Mononuclear cell (primary cell): ENCODE results near the gene RBMS1. TPM values are rescaled to one million over a fixed set of nuclear protein-coding genes. Genes with fewer than 3 reads are reported as not detected.

ENCODE experiments used
- H3K27me3 ChIP-seq: 2 replicates; pipeline ENCODE4 v1.6.0; 2011; ENCODE audit warnings: low read length, control low read depth; ENCODE audit not compliant: insufficient read depth
- H3K4me1 ChIP-seq: 2 replicates; pipeline ENCODE4 v1.5.1; 2011; ENCODE audit warnings: mild to moderate bottlenecking, low read length, control low read depth; ENCODE audit not compliant: insufficient read depth
- H3K4me3 ChIP-seq: 2 replicates; pipeline ENCODE4 v1.5.1; 2011; ENCODE audit warnings: mild to moderate bottlenecking, low read length, moderate library complexity
- H3K9me3 ChIP-seq: 2 replicates; pipeline ENCODE4 v1.5.1; 2011; ENCODE audit warnings: low read depth, mild to moderate bottlenecking, control low read depth, low read length
- total RNA-seq: library from RNA; depleted of rRNA; stranded (reverse); fragments of >200 nt; gene quantifications from one replicate; pipeline ENCODE4 v1.2.3, GENCODE V29; 2012

The RBMS1 gene
- total RNA-seq, 1 donor: 76.3 TPM

DNA sequence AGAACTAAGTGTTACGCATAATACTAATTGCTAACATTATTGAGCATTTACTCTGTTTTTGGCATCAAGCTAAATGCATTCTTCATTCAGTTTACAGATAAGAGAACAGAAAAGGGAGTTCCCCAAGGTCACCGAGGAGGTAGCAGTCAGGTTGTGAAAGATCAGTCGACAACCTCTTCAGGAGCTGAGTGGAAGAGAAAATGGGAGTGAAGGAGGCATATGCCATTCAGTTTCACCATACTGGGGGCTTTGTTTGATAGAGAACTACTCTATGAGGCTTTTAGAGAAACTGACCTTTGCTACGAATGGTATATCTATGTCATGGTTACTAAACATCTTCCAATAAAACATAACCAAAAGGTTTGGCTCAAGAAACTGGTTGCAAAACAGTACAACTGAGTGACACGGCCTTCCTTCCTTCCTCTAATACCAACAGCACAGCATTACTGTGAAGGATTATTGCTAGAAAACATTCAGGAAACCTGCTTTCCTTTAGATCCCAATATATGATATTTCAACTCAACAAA lies 112.1 kb downstream of the RBMS1 start:
- Histone ChIP-seq H3K4me1 (peaks cover 82% of the 10 kb centered on the region), H3K9me3 (no peaks in the 10 kb centered on the region), H3K4me3 (no peak overlapping the region), H3K27me3 (no peaks in the 10 kb centered on the region)

- H3K27me3 ChIP-seq: no peaks in the 10 kb centered on the region
- H3K4me3 ChIP-seq: no peak overlapping the region
- H3K4me1 ChIP-seq: peaks cover 86% of the 10 kb centered on the region
- H3K9me3 ChIP-seq: no peaks in the 10 kb centered on the region
Measured at GRCh38 chr2:160380611-160381010, 113.0 kb downstream of the RBMS1 start.

GRCh38 chr2:160380000-160380570 lies 113.5 kb downstream of the RBMS1 start:
- peaks cover 87% of the 10 kb centered on the region for H3K4me1 ChIP-seq
- no peaks in the 10 kb centered on the region for H3K27me3 ChIP-seq
- no peaks in the 10 kb centered on the region for H3K9me3 ChIP-seq
- no peak overlapping the region for H3K4me3 ChIP-seq

DNA sequence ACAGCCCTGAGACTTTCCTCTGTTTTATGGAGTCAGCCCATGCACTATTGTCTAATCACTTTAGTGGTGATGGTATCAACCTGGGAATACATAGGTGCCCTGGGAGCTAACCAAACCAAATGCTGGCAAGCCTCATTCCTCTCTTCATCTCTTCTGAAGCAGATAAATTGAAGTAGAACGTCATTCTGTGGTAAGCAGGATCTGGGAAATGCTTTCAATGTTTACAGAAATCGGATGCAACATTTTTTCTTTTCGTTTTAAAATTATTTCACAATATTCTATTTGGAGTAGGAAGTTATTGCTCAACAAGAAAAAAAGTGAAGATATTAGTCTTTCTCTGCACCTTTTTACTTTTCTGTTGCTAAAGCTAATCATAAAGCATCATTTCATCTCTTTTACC lies 114.2 kb downstream of the RBMS1 start:
- Histone ChIP-seq H3K4me1 (peaks cover 87% of the 10 kb centered on the region), H3K4me3 (no peak overlapping the region), H3K9me3 (no peaks in the 10 kb centered on the region), H3K27me3 (no peaks in the 10 kb centered on the region)

GRCh38 chr2:160377204-160377995 lies 116.2 kb downstream of the RBMS1 start:
- no peak overlapping the region for H3K4me3 ChIP-seq
- H3K9me3 ChIP-seq: no peaks in the 10 kb centered on the region
- peaks cover 99% of the 10 kb centered on the region for H3K4me1 ChIP-seq
- H3K27me3 ChIP-seq: no peaks in the 10 kb centered on the region

GRCh38 chr2:160376576-160376975 lies 117.0 kb downstream of the RBMS1 start:
- Histone ChIP-seq H3K4me3 (no peak overlapping the region), H3K27me3 (no peaks in the 10 kb centered on the region), H3K4me1 (peaks cover 99% of the 10 kb centered on the region), H3K9me3 (no peaks in the 10 kb centered on the region)

- H3K4me3 ChIP-seq: no peak overlapping the region
Measured at GRCh38 chr2:160375802-160376469, 117.7 kb downstream of the RBMS1 start.

GRCh38 chr2:160375037-160375436 lies 118.6 kb downstream of the RBMS1 start:
- peaks cover 94% of the 10 kb centered on the region for H3K4me1 ChIP-seq
- H3K27me3 ChIP-seq: no peaks in the 10 kb centered on the region
- no peaks in the 10 kb centered on the region for H3K9me3 ChIP-seq
- no peak overlapping the region for H3K4me3 ChIP-seq

More at GRCh38 chr2:160375802-160376469, 117.7 kb downstream of the RBMS1 start:
- Histone ChIP-seq H3K27me3 (no peaks in the 10 kb centered on the region), H3K9me3 (no peaks in the 10 kb centered on the region), H3K4me1 (peaks cover 99% of the 10 kb centered on the region)

- Histone ChIP-seq H3K27me3 (no peaks in the 10 kb centered on the region), H3K4me1 (peaks cover 92% of the 10 kb centered on the region), H3K4me3 (no peak overlapping the region), H3K9me3 (no peaks in the 10 kb centered on the region)
Measured at GRCh38 chr2:160373666-160374065, 119.9 kb downstream of the RBMS1 start.

- H3K4me1 ChIP-seq: peaks cover 92% of the 10 kb centered on the region
- no peaks in the 10 kb centered on the region for H3K27me3 ChIP-seq
- no peaks in the 10 kb centered on the region for H3K9me3 ChIP-seq
- no peak overlapping the region for H3K4me3 ChIP-seq
Measured at GRCh38 chr2:160373263-160373662, 120.3 kb downstream of the RBMS1 start.

GRCh38 chr2:160372585-160372984 lies 121.0 kb downstream of the RBMS1 start:
- H3K27me3 ChIP-seq: no peaks in the 10 kb centered on the region
- H3K9me3 ChIP-seq: no peaks in the 10 kb centered on the region
- peaks cover 92% of the 10 kb centered on the region for H3K4me1 ChIP-seq
- no peak overlapping the region for H3K4me3 ChIP-seq

- peaks cover 87% of the 10 kb centered on the region for H3K4me1 ChIP-seq
- no peak overlapping the region for H3K4me3 ChIP-seq
Measured at GRCh38 chr2:160372010-160372356, 121.6 kb downstream of the RBMS1 start.

DNA sequence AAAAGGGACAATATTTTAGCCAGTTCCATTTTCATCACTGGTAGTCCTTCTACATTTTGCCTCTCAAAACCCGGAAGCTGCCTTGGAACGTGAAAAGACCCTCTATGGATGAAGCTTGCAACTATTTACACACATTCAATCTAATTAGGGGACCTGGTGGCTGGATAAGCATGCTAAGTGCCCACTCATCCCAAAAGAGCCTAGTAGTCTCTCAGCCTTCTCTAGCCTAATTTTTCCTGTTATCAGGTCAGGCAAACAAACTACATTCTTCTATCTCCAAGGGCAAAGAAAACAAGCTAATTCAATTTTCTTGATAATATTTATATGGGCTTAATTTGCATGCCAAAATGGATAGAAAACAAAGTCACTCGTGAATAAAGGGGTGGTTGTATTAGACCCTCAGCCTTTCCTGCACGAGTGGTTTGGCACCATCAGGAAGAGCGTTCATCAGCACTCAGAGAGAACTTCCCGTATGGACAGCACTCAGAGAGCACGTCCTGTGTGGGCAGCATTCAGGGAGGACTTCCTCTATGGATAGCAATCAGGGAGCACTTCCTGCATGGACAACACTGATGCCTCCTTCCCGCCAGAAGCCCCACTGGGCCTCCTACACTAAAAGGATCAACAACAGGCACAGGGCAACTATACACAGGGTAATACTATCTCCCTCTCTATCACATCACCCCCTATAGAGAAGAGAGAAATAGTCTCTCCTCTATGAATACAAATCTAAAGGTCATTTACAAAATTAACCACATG lies 122.2 kb downstream of the RBMS1 start:
- Histone ChIP-seq H3K4me3 (no peak overlapping the region), H3K9me3 (no peaks in the 10 kb centered on the region), H3K27me3 (no peaks in the 10 kb centered on the region), H3K4me1 (peaks cover 81% of the 10 kb centered on the region)

More at GRCh38 chr2:160372010-160372356, 121.6 kb downstream of the RBMS1 start:
- Histone ChIP-seq H3K27me3 (no peaks in the 10 kb centered on the region), H3K9me3 (no peaks in the 10 kb centered on the region)

DNA sequence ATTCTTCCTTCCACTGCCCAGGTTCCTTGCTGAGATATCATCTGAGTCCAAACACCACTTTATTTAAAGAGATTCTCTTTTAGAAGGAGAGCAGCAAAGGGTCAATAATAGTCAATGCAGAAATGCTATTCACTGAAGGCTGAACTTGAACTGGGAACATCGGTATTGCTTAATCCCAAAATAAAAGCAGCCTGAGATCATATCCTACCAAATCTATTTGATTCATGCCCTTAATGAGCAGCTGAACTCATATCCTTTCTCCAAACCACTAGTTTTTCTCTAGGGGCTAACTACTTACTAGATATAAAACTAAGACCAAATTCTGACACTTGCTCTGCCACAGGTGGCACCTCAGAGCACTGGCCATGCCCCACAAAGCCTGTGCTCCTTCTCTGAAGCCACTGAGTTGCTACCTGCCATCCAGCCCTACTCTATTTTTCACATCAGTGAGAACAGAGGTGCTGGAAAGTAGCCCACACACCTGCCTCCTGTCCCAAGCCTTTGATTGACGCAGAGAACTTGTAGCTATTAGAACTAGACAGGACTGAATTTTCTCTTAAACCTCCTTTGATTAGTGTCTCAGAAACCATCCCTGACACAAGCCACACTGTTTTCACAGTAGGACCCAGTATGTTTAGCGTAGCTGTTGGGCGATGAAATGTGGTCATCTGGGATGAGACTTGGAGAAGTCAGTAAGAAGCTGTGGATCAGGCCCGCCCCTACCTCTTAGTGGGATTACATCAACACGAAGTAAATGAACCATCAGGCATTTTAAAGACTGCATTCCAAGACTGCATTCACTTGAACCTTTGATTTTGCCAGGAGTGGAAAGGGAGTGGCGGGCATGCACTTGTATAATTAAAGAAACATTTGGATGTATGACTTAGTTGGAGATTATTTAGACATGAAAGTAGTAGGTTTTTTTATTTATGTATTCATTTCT lies 124.3 kb downstream of the RBMS1 start:
- peaks cover 64% of the 10 kb centered on the region for H3K4me1 ChIP-seq

More for the DNA sequence above, 124.3 kb downstream of the RBMS1 start:
- H3K4me3 ChIP-seq: no peak overlapping the region
- H3K9me3 ChIP-seq: no peaks in the 10 kb centered on the region
- H3K27me3 ChIP-seq: no peaks in the 10 kb centered on the region
